HFF-Myc (cell line): ENCODE measurements around the gene NR3C1.

Experiments
- DNase-seq: peaks from one replicate; pipeline ENCODE4 v3.0.0-alpha.2; 2011; ENCODE audit warnings: low read depth; ENCODE audit errors: extremely low read depth
- H3K4me3 ChIP-seq: replicated peaks from 2 replicates; pipeline ENCODE4 v1.5.1; 2011; ENCODE audit warnings: low read depth, mild to moderate bottlenecking, control low read depth, low read length
- CTCF ChIP-seq: IDR thresholded peaks from 2 replicates; pipeline ENCODE4 v1.5.1; 2012; ENCODE audit warnings: mild to moderate bottlenecking, low read depth, low read length, control low read depth; ENCODE audit errors: missing control alignments

Gene NR3C1

GRCh38 chr5:143231416-143231815 lies 172.1 kb downstream of the NR3C1 start:
- no peak for DNase-seq
- no peak overlapping the region for H3K4me3 ChIP-seq
- no peak for TF ChIP-seq CTCF

GRCh38 chr5:143230676-143230996 lies 172.8 kb downstream of the NR3C1 start:
- H3K4me3 ChIP-seq: no peak overlapping the region
- no peak for DNase-seq
- no peak for TF ChIP-seq CTCF

- H3K4me3 ChIP-seq: no peak overlapping the region
- peak; percentile 56 for DNase-seq
- no peak for TF ChIP-seq CTCF
These were observed 173.4 kb downstream of the NR3C1 start for GRCh38 chr5:143229896-143230675.

GRCh38 chr5:143229426-143229895 lies 174.0 kb downstream of the NR3C1 start:
- DNase-seq: no peak
- H3K4me3 ChIP-seq: no peak overlapping the region
- TF ChIP-seq CTCF: no peak

- no peak for DNase-seq
- H3K4me3 ChIP-seq: no peak overlapping the region
- TF ChIP-seq CTCF: no peak
These were observed 174.7 kb downstream of the NR3C1 start for GRCh38 chr5:143228597-143229293.
